AG04449 (cell line): ENCODE data around the gene MS4A8.
"Not testable (repeated sequence)": the region's sequence is repeated elsewhere in the genome, so short reads cannot be mapped to it uniquely, and the experiment has no call there.

Experiments
- CTCF ChIA-PET: fragments of 350-600 bp; formaldehyde crosslinking; extraction: SDS; loops from one replicate; lab custom pipeline; 2021; ENCODE audit warnings: antibody characterized with exemption; lab: Yijun Ruan, JAX
- POLR2A ChIA-PET: fragments of 400-600, 350-600 bp; formaldehyde crosslinking; extraction: SDS; loops from one replicate; lab custom pipeline; 2020; ENCODE audit warnings: antibody characterized with exemption, inconsistent platforms; lab: Yijun Ruan, JAX
- DNase-seq: peaks from one replicate; pipeline ENCODE4 v3.0.0-alpha.2; 2010; ENCODE audit warnings: low read depth, low spot score
- H3K4me3 ChIP-seq: 2 replicates; pipeline ENCODE4 v1.5.1; 2011; ENCODE audit warnings: low read depth, mild to moderate bottlenecking, control low read depth, low read length
- TF ChIP-seq, protein P1 (sequence below): IDR thresholded peaks from one replicate; pipeline ENCODE4 v1.5.1; 2011; ENCODE audit warnings: mild to moderate bottlenecking, moderate library complexity, low read length, control low read depth, inconsistent platforms; ENCODE audit not compliant: insufficient read depth; ENCODE audit errors: missing control alignments

MS4A8 gene, protein sequence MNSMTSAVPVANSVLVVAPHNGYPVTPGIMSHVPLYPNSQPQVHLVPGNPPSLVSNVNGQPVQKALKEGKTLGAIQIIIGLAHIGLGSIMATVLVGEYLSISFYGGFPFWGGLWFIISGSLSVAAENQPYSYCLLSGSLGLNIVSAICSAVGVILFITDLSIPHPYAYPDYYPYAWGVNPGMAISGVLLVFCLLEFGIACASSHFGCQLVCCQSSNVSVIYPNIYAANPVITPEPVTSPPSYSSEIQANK

DNA sequence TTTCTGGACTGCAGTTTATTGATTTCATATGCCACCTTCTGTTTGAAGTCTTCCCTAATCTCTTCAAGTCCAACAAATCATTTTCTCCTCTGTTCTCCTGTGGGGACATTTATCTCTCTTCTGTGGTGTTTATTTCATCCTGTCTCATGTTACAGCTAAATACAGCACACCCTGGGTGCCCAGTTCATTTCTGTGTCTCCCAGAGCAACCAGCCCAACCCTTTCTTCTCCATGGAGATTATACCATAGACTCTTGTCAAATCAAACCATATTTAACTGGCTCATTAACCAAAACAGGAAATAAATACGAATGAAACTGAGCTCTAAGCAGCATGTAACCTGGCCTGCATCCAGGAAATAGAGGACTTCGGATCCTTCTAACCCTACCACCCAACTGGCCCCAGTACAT, at the start of gene MS4A8:
Gene MS4A8, plus strand, starts transcription at position 329 of the 408 bp plus-strand sequence. CDS start 1,249 bp downstream, outside the sequence.
- ChIA-PET POLR2A (no interaction called here), CTCF (no interaction called here)
- TF ChIP-seq, protein P1, sequence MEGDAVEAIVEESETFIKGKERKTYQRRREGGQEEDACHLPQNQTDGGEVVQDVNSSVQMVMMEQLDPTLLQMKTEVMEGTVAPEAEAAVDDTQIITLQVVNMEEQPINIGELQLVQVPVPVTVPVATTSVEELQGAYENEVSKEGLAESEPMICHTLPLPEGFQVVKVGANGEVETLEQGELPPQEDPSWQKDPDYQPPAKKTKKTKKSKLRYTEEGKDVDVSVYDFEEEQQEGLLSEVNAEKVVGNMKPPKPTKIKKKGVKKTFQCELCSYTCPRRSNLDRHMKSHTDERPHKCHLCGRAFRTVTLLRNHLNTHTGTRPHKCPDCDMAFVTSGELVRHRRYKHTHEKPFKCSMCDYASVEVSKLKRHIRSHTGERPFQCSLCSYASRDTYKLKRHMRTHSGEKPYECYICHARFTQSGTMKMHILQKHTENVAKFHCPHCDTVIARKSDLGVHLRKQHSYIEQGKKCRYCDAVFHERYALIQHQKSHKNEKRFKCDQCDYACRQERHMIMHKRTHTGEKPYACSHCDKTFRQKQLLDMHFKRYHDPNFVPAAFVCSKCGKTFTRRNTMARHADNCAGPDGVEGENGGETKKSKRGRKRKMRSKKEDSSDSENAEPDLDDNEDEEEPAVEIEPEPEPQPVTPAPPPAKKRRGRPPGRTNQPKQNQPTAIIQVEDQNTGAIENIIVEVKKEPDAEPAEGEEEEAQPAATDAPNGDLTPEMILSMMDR, result no peak
- no peak within 1 kb of the TSS for H3K4me3 ChIP-seq
- DNase-seq, result no peak

DNA sequence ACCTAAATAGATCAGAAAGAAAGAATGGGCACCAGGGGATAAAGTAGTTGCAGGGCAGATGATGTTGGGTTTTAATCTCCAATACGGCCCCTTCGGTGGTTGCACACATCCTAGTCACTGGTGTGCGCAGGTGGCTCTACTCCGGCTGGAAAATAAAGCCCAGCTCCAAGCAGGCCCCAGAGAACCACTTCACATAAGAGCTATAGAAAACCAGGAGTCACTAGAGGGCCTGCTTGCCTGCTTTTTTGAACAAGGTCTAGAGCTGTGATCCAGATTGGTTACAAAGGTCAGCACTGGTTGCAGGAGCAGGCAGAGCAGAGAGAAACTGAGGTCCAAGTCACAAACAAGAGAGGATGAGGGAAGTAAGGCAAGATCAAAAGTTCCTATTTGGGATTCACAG, 41.5 kb upstream of the MS4A8 start:
- TF ChIP-seq, protein P1, result no peak
- ChIA-PET POLR2A (no interaction called here), CTCF (no interaction called here)
- no peak overlapping the region for H3K4me3 ChIP-seq
- DNase-seq, result no peak

DNA sequence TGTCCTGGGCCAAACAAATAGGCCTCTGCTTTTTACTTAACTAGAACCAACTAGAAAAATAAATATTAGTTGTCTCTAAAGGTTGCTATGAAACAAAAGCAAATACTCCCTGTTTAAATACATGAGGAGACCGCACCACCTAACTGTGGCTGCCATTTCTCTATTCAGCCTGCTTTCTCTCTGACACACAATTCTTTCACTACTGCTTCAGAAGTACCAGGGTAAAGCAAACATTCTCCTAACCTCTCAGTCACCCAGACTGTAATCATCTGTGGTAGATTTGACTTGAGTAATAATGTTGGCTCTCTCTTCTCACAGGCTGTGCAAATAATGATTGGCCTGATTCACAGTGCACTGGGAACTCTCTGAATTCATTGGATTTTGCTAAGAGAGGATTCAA, 41.0 kb upstream of the MS4A8 start:
- ChIA-PET CTCF (no interaction called here), POLR2A (no interaction called here)
- no peak for DNase-seq
- H3K4me3 ChIP-seq, result no peak overlapping the region
- TF ChIP-seq, protein P1, result no peak

DNA sequence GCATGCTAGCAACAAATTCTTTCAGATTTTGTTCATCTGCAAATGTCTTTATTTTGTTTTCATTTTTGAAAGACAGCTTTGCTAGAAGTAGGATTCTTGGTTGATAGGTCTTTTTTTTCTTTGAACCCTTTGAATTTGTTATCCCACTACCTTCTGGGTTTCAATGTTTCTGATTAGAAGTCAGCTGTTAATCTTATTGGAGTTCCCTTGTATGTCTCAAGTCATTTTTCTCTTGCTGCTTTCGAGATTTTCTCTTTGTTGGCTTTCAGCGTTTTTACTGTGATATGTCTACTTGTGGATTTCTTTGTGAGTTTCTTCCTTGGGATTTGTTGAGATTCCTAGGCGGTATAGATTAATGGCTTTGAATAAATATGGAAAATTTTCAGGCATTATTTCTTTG, 27.2 kb upstream of the MS4A8 start:
- TF ChIP-seq, protein P1, result no peak
- CTCF ChIA-PET, result no interaction called here
- POLR2A ChIA-PET, result no interaction called here

DNA sequence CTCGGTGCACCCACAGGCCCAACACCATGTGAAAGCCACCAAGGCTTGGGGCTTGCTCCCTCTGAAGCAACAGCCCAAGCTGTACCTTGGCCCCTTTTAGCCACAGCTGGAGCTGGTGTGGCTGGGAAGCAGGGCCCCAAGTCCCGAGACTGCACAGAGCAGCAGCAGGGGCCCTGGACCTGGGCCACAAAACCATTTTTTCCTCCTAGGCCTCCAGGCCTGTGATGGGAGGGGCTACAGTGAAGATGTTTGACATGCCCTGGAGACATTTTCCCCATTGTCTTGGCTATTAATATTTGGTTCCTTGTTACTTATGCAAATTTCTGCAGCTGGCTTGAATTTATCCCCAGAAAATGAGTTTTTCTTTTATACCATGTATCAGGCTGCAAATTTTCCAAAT, 21.2 kb upstream of the MS4A8 start:
- CTCF ChIA-PET, DNase-seq, POLR2A ChIA-PET, H3K4me3 ChIP-seq: not testable (repeated sequence)

More for the DNA sequence above, 27.2 kb upstream of the MS4A8 start:
- no peak for DNase-seq
- H3K4me3 ChIP-seq, result no peak overlapping the region

DNA sequence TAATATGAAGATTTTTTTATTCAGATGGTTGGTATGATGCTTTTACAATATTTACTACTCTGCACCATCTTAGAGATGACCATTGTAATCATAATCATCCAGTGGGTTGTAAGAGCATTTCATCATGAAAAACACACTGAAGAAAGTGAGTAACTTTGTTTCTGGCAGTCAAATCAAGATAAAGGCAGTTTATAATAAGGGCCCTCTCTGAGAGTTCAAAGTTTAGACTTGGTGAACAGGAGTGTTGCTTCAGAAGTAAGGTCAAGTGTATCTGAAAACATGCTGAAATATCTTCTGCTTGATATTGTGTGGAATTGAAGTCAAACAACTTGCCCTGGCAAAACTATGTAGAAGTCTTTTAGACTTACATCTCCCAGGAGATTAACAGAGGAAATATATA, 19.5 kb upstream of the MS4A8 start:
- ChIA-PET CTCF (no interaction called here), POLR2A (no interaction called here)
- TF ChIP-seq, protein P1, result no peak
- H3K4me3 ChIP-seq, result no peak overlapping the region
- DNase-seq, result no peak
